HepG2 (cell line): ENCODE measurements around the gene TMEM114. TPM values are rescaled to one million over a fixed set of nuclear protein-coding genes. Genes with fewer than 3 reads are reported as not detected.
A peak's percentile ranks its signal among the peaks of the same experiment; 100 is the strongest.

Source experiments
- FOXA1 ChIP-seq, 2 experiments: fragments of 450-650 bp in 1 of 2; sonication (generic) in 1 of 2; formaldehyde crosslinking in 1 of 2; IDR thresholded peaks; 2 replicates each; pipeline versions ENCODE4 v1.4.0 to v1.6.1; 2016 to 2020; ENCODE audit warnings: missing genetic modification reagents in 1 of 2
- FOXK1 ChIP-seq: sonication (generic); formaldehyde crosslinking; IDR thresholded peaks from 2 replicates; pipeline ENCODE4 v1.4.0; 2020; ENCODE audit warnings: low read depth, missing genetic modification reagents, borderline replicate concordance
- HMG20A ChIP-seq: IDR thresholded peaks from 2 replicates; pipeline ENCODE4 v1.6.1; 2016; ENCODE audit warnings: borderline replicate concordance
- HOXA3 ChIP-seq: sonication (generic); formaldehyde crosslinking; IDR thresholded peaks from 2 replicates; pipeline ENCODE4 v1.5.0; 2020; ENCODE audit warnings: missing genetic modification reagents
- KAT8 ChIP-seq: IDR thresholded peaks from 2 replicates; pipeline ENCODE4 v1.6.1; 2016; ENCODE audit warnings: missing genetic modification reagents, missing compliant biosample characterization
- KMT2A ChIP-seq: sonication (generic); formaldehyde crosslinking; IDR thresholded peaks from 2 replicates; pipeline ENCODE4 v1.4.0; 2020; ENCODE audit warnings: missing genetic modification reagents
- MTA1 ChIP-seq: sonication (generic); formaldehyde crosslinking; IDR thresholded peaks from 2 replicates; pipeline ENCODE4 v1.4.0; 2020; ENCODE audit warnings: missing genetic modification reagents, mild to moderate bottlenecking, borderline replicate concordance
- SPEN ChIP-seq: sonication (generic); formaldehyde crosslinking; IDR thresholded peaks from 2 replicates; pipeline ENCODE4 v1.5.1; 2020; ENCODE audit warnings: low read depth, mild to moderate bottlenecking, missing genetic modification reagents
- U2AF1 ChIP-seq: fragments of 200-400 bp; formaldehyde crosslinking; optimal IDR thresholded peaks from 2 replicates; pipeline ENCODE3; 2017; ENCODE audit warnings: mild to moderate bottlenecking, low read depth, low read length
- ZFP82 ChIP-seq: sonication (generic); formaldehyde crosslinking; IDR thresholded peaks from 2 replicates; pipeline ENCODE4 v1.5.1; 2020; ENCODE audit warnings: mild to moderate bottlenecking, missing genetic modification reagents, borderline replicate concordance
- polyA plus RNA-seq, 8 experiments: library from polyadenylated mRNA; depleted of rRNA in 3 of 8; stranded (reverse) in 7 of 8; unstranded in 1 of 8; fragments of >200 nt; fragmentation: Illumina TruSeq in 4 of 8; extraction: Trizol in 4 of 8; gene quantifications; 2 replicates each; pipeline versions ENCODE4 v1.2.1 to v1.2.3, GENCODE V29; 2011 to 2016; ENCODE audit warnings: low read depth in 4 of 8, missing spikeins in 1 of 8, mixed read lengths in 1 of 8; ENCODE audit not compliant: insufficient read depth in 1 of 8
- total RNA-seq, 5 experiments: library from RNA; depleted of rRNA; stranded (reverse); fragments of >200 nt; fragmentation: Illumina TruSeq; extraction: Trizol; gene quantifications; 2 replicates each; pipeline ENCODE4 v1.2.3, GENCODE V29; 2016; ENCODE audit warnings: low read depth in 1 of 5
- TF ChIP-seq, protein P1 (sequence below): sonication (generic); formaldehyde crosslinking; IDR thresholded peaks from 2 replicates; pipeline ENCODE4 v1.4.0; 2020; ENCODE audit warnings: missing genetic modification reagents
- TF ChIP-seq, protein P2 (sequence below): sonication (generic); formaldehyde crosslinking; IDR thresholded peaks from 2 replicates; pipeline ENCODE4 v1.4.0; 2020; ENCODE audit warnings: missing genetic modification reagents
- TF ChIP-seq, protein P3 (sequence below): conservative IDR thresholded peaks from 2 replicates; pipeline ENCODE4 v1.6.1; 2018; ENCODE audit warnings: missing genetic modification reagents
- TF ChIP-seq, protein P4 (sequence below): sonication (generic); formaldehyde crosslinking; IDR thresholded peaks from 2 replicates; pipeline ENCODE4 v1.5.0; 2020; ENCODE audit warnings: missing genetic modification reagents
- TF ChIP-seq, protein P5 (sequence below): IDR thresholded peaks from 2 replicates; pipeline ENCODE4 v1.6.1; 2012; ENCODE audit warnings: inconsistent platforms
- TF ChIP-seq, protein P6 (sequence below): IDR thresholded peaks from 2 replicates; pipeline ENCODE4 v1.6.1; 2018; ENCODE audit warnings: missing genetic modification reagents

The TMEM114 gene
- total and polyA plus RNA-seq, 2 of the 13 experiments (the other 11 are each of a cell fraction or from before 2014, with no cell fraction given): not detected

DNA sequence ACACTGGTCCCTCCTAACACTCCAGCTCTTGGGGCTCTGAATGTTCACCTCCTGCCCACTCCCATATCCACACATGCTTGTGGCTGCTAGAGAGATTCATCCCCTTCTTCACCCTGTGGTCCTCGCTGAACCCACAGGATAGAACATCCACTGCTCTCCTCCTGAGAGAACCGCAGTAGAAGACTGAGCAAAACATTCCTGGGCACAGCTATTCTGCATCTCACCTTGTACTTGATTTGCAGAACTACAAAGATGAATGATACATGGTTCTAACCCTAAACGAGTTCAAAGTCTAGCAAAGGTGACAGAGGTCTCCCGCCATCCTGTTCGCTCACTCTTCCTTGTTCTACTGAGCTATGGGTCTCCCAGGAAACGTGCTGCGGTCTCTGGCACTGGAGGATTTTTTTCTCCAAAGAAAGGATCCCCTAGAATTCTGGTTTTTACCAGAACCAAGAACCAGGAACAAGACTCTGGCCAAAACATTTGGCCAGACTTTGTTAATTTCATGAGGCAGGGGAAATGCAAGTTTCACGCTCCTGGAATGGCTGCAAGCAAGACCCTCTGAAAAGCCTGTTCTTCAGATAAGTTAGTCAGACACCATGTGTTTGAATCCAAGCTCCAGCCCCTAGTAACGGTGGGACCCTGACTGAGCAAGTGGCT, 39.5 kb downstream of the TMEM114 start (continued):
- TF ChIP-seq, protein P1, sequence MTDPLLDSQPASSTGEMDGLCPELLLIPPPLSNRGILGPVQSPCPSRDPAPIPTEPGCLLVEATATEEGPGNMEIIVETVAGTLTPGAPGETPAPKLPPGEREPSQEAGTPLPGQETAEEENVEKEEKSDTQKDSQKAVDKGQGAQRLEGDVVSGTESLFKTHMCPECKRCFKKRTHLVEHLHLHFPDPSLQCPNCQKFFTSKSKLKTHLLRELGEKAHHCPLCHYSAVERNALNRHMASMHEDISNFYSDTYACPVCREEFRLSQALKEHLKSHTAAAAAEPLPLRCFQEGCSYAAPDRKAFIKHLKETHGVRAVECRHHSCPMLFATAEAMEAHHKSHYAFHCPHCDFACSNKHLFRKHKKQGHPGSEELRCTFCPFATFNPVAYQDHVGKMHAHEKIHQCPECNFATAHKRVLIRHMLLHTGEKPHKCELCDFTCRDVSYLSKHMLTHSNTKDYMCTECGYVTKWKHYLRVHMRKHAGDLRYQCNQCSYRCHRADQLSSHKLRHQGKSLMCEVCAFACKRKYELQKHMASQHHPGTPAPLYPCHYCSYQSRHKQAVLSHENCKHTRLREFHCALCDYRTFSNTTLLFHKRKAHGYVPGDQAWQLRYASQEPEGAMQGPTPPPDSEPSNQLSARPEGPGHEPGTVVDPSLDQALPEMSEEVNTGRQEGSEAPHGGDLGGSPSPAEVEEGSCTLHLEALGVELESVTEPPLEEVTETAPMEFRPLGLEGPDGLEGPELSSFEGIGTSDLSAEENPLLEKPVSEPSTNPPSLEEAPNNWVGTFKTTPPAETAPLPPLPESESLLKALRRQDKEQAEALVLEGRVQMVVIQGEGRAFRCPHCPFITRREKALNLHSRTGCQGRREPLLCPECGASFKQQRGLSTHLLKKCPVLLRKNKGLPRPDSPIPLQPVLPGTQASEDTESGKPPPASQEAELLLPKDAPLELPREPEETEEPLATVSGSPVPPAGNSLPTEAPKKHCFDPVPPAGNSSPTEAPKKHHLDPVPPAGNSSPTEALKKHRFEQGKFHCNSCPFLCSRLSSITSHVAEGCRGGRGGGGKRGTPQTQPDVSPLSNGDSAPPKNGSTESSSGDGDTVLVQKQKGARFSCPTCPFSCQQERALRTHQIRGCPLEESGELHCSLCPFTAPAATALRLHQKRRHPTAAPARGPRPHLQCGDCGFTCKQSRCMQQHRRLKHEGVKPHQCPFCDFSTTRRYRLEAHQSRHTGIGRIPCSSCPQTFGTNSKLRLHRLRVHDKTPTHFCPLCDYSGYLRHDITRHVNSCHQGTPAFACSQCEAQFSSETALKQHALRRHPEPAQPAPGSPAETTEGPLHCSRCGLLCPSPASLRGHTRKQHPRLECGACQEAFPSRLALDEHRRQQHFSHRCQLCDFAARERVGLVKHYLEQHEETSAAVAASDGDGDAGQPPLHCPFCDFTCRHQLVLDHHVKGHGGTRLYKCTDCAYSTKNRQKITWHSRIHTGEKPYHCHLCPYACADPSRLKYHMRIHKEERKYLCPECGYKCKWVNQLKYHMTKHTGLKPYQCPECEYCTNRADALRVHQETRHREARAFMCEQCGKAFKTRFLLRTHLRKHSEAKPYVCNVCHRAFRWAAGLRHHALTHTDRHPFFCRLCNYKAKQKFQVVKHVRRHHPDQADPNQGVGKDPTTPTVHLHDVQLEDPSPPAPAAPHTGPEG (CRISPR knock-in tag): peak; percentile 47; the same call in 1 of the 2 replicates
- TF ChIP-seq, protein P2, sequence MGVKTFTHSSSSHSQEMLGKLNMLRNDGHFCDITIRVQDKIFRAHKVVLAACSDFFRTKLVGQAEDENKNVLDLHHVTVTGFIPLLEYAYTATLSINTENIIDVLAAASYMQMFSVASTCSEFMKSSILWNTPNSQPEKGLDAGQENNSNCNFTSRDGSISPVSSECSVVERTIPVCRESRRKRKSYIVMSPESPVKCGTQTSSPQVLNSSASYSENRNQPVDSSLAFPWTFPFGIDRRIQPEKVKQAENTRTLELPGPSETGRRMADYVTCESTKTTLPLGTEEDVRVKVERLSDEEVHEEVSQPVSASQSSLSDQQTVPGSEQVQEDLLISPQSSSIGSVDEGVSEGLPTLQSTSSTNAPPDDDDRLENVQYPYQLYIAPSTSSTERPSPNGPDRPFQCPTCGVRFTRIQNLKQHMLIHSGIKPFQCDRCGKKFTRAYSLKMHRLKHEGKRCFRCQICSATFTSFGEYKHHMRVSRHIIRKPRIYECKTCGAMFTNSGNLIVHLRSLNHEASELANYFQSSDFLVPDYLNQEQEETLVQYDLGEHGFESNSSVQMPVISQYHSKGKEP (CRISPR knock-in tag): 0 out of 2 replicates have a peak, but pooled peaks have one; percentile 6
- TF ChIP-seq HOXA3: peak; percentile 57; the same call in 1 of the 2 replicates
- TF ChIP-seq HMG20A (CRISPR knock-in tag): peak; percentile 43; the same call in 1 of the 2 replicates
- TF ChIP-seq, protein P3, sequence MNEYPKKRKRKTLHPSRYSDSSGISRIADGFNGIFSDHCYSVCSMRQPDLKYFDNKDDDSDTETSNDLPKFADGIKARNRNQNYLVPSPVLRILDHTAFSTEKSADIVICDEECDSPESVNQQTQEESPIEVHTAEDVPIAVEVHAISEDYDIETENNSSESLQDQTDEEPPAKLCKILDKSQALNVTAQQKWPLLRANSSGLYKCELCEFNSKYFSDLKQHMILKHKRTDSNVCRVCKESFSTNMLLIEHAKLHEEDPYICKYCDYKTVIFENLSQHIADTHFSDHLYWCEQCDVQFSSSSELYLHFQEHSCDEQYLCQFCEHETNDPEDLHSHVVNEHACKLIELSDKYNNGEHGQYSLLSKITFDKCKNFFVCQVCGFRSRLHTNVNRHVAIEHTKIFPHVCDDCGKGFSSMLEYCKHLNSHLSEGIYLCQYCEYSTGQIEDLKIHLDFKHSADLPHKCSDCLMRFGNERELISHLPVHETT (CRISPR knock-in tag): no peak
- TF ChIP-seq ZFP82 (CRISPR knock-in tag): peak; percentile 94
- no peak for TF ChIP-seq U2AF1
- peak; percentile 51; the same call in 1 of the 2 replicates for TF ChIP-seq KMT2A (CRISPR knock-in tag)
- no peak; the same call in 1 of the 2 replicates for TF ChIP-seq FOXA1 (IDR thresholded peaks at IDR 0.05)
- TF ChIP-seq FOXA1 (CRISPR knock-in tag; IDR thresholded peaks at IDR 0.05): no peak
- TF ChIP-seq, protein P4, sequence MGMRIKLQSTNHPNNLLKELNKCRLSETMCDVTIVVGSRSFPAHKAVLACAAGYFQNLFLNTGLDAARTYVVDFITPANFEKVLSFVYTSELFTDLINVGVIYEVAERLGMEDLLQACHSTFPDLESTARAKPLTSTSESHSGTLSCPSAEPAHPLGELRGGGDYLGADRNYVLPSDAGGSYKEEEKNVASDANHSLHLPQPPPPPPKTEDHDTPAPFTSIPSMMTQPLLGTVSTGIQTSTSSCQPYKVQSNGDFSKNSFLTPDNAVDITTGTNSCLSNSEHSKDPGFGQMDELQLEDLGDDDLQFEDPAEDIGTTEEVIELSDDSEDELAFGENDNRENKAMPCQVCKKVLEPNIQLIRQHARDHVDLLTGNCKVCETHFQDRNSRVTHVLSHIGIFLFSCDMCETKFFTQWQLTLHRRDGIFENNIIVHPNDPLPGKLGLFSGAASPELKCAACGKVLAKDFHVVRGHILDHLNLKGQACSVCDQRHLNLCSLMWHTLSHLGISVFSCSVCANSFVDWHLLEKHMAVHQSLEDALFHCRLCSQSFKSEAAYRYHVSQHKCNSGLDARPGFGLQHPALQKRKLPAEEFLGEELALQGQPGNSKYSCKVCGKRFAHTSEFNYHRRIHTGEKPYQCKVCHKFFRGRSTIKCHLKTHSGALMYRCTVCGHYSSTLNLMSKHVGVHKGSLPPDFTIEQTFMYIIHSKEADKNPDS (CRISPR knock-in tag): no peak
- TF ChIP-seq FOXK1 (CRISPR knock-in tag): peak; percentile 28; the same call in 1 of the 2 replicates
- TF ChIP-seq, protein P5, sequence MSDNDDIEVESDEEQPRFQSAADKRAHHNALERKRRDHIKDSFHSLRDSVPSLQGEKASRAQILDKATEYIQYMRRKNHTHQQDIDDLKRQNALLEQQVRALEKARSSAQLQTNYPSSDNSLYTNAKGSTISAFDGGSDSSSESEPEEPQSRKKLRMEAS: peak; percentile 58; the same call in 1 of the 2 replicates
- TF ChIP-seq, protein P6, sequence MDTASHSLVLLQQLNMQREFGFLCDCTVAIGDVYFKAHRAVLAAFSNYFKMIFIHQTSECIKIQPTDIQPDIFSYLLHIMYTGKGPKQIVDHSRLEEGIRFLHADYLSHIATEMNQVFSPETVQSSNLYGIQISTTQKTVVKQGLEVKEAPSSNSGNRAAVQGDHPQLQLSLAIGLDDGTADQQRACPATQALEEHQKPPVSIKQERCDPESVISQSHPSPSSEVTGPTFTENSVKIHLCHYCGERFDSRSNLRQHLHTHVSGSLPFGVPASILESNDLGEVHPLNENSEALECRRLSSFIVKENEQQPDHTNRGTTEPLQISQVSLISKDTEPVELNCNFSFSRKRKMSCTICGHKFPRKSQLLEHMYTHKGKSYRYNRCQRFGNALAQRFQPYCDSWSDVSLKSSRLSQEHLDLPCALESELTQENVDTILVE (CRISPR knock-in tag): peak; percentile 47; the same call in 1 of the 2 replicates
- TF ChIP-seq KAT8 (CRISPR knock-in tag): peak; percentile 12; the same call in 1 of the 2 replicates
- TF ChIP-seq MTA1: no peak
- peak; percentile 12; the same call in 1 of the 2 replicates for TF ChIP-seq SPEN (CRISPR knock-in tag)
